RWPE1 (cell line): ENCODE data around the gene PCNX4.

ENCODE experiments used
- CTCF ChIA-PET: fragments of 350-600 bp; sonication (Branson Sonifier 250); formaldehyde crosslinking; extraction: SDS; loops from one replicate; lab custom pipeline; 2021; lab: Yijun Ruan, JAX
- POLR2A ChIA-PET: fragments of 400-600 bp; formaldehyde crosslinking; extraction: SDS; loops from one replicate; lab custom pipeline; 2020; ENCODE audit warnings: antibody characterized with exemption; ENCODE audit not compliant: low non-redundant PET; lab: Yijun Ruan, JAX
- DNase-seq: peaks from one replicate; pipeline ENCODE4 v3.0.0; 2012; ENCODE audit warnings: low spot score
- H3K27ac ChIP-seq: fragments of 450-650 bp; 2 replicates; pipeline ENCODE4 v1.5.1; 2017
- TF ChIP-seq, protein P1 (sequence below): fragments of 450-650 bp; conservative IDR thresholded peaks from 2 replicates; pipeline ENCODE4 v1.5.1; 2017; ENCODE audit warnings: low read depth, mild to moderate bottlenecking

The PCNX4 gene

GRCh38 chr14:60171690-60172089 lies 80.0 kb downstream of the PCNX4 start:
- ChIA-PET CTCF (no interaction called here), POLR2A (no interaction called here)
- no peak overlapping the region for H3K27ac ChIP-seq
- DNase-seq, result no peak
- TF ChIP-seq, protein P1, sequence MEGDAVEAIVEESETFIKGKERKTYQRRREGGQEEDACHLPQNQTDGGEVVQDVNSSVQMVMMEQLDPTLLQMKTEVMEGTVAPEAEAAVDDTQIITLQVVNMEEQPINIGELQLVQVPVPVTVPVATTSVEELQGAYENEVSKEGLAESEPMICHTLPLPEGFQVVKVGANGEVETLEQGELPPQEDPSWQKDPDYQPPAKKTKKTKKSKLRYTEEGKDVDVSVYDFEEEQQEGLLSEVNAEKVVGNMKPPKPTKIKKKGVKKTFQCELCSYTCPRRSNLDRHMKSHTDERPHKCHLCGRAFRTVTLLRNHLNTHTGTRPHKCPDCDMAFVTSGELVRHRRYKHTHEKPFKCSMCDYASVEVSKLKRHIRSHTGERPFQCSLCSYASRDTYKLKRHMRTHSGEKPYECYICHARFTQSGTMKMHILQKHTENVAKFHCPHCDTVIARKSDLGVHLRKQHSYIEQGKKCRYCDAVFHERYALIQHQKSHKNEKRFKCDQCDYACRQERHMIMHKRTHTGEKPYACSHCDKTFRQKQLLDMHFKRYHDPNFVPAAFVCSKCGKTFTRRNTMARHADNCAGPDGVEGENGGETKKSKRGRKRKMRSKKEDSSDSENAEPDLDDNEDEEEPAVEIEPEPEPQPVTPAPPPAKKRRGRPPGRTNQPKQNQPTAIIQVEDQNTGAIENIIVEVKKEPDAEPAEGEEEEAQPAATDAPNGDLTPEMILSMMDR, result no peak

- POLR2A ChIA-PET, result no interaction called here
- DNase-seq, result no peak
- TF ChIP-seq, protein P1, result no peak
Measured at GRCh38 chr14:60174352-60175254, 82.9 kb downstream of the PCNX4 start.

GRCh38 chr14:60175255-60175902 lies 83.7 kb downstream of the PCNX4 start:
- POLR2A ChIA-PET, result no interaction called here
- peak; percentile 56 for DNase-seq
- peak overlapping the region; percentile 27; the same call in 1 of the 2 replicates for H3K27ac ChIP-seq
- TF ChIP-seq, protein P1, result no peak
- CTCF ChIA-PET, result interaction anchor here (1.1 kb wide), 1 partner anchor 10 kb away, joined by 3 read pairs; the partner anchor contains the start of gene DHRS7

More at GRCh38 chr14:60174352-60175254, 82.9 kb downstream of the PCNX4 start:
- CTCF ChIA-PET, result interaction anchor here (1.1 kb wide), 1 partner anchor 9 kb away, joined by 3 read pairs; the partner anchor contains the start of gene DHRS7
- H3K27ac ChIP-seq, result no peak overlapping the region

- CTCF ChIA-PET, result no interaction called here
Measured at GRCh38 chr14:60178164-60178563, 86.4 kb downstream of the PCNX4 start.

GRCh38 chr14:60178820-60179219 lies 87.1 kb downstream of the PCNX4 start:
- TF ChIP-seq, protein P1, result no peak
- no peak for DNase-seq
- H3K27ac ChIP-seq, result no peak overlapping the region
- CTCF ChIA-PET, result no interaction called here
- POLR2A ChIA-PET, result no interaction called here

More at GRCh38 chr14:60178164-60178563, 86.4 kb downstream of the PCNX4 start:
- no peak overlapping the region for H3K27ac ChIP-seq
- POLR2A ChIA-PET, result no interaction called here
- DNase-seq, result no peak
- TF ChIP-seq, protein P1, result no peak

- DNase-seq, result peak; percentile 63
- TF ChIP-seq, protein P1, result no peak
- POLR2A ChIA-PET, result no interaction called here
- H3K27ac ChIP-seq, result no peak overlapping the region
- CTCF ChIA-PET, result interaction anchor here (0.6 kb wide), 1 partner anchor 98 kb away, joined by 5 read pairs; no protein-coding TSS in a partner anchor
Measured at GRCh38 chr14:60179431-60179869, 87.7 kb downstream of the PCNX4 start.
